Heart right ventricle (tissue), 16 donors: ENCODE data around the gene EVX1. TPM values are rescaled to one million over a fixed set of nuclear protein-coding genes. Genes with fewer than 3 reads are reported as not detected.
A peak's percentile ranks its signal among the peaks of the same experiment; 100 is the strongest.

Experiments used
- ATAC-seq, 8 donors: fragments of 200-7000 bp; cut with Tn5 transposase; one replicate each; pipeline ENCODE4 v1.9.1; 2020; ENCODE audit warnings: mild to moderate bottlenecking in 8 of 8, moderate library complexity in 8 of 8, moderate number of reproducible peaks in 1 of 8
- DNase-seq, 2 donors: peaks; one replicate each; pipeline ENCODE4 v3.0.0-alpha.2; 2020
- H3K27ac ChIP-seq, 10 donors: fragments of 200-600 bp; sonication (generic) in 2 of 10; one replicate each; pipeline versions ENCODE4 v1.5.0 to v1.8.0; 2020 to 2022; ENCODE audit warnings: mild to moderate bottlenecking in 3 of 10
- H3K27me3 ChIP-seq, 7 donors: fragments of 200-600 bp; one replicate each; pipeline ENCODE4 v1.8.0; 2021 to 2022; ENCODE audit warnings: mild to moderate bottlenecking in 2 of 7
- H3K36me3 ChIP-seq, 9 donors: fragments of 200-600 bp; sonication (generic) in 1 of 9; one replicate each; pipeline versions ENCODE4 v1.5.0 to v1.8.0; 2020 to 2022; ENCODE audit warnings: mild to moderate bottlenecking in 2 of 9
- H3K4me1 ChIP-seq, 9 donors: fragments of 200-600 bp; sonication (generic) in 1 of 9; one replicate each; pipeline versions ENCODE4 v1.5.0 to v1.8.0; 2020 to 2022; ENCODE audit warnings: mild to moderate bottlenecking in 4 of 9
- H3K4me3 ChIP-seq, 10 donors: fragments of 200-600 bp; sonication (generic) in 2 of 10; one replicate each; pipeline versions ENCODE4 v1.5.0 to v1.8.0; 2020 to 2022; ENCODE audit warnings: mild to moderate bottlenecking in 7 of 10, moderate library complexity in 2 of 10
- H3K9me3 ChIP-seq, 11 donors: fragments of 200-600 bp in 10 of 11; sonication (generic) in 2 of 11; one replicate each; pipeline versions ENCODE4 v1.5.0 to v1.8.0; 2013 to 2022; ENCODE audit warnings: mild to moderate bottlenecking in 2 of 11, control low read depth in 1 of 11, moderate library complexity in 1 of 11
- CTCF ChIP-seq, 9 donors: fragments of 200-600 bp; sonication (generic) in 2 of 9; IDR thresholded peaks; one replicate each; pipeline versions ENCODE4 v1.5.0 to v1.8.0; 2021 to 2022; ENCODE audit warnings: antibody characterized with exemption in 9 of 9, mild to moderate bottlenecking in 5 of 9, moderate library complexity in 1 of 9
- WGBS, 2 donors: extraction: QIAGEN DNeasy Blood & Tissue Kit; methylation state at CpG; one replicate each; pipeline ENCODE4 v1.1.7; 2013; ENCODE audit warnings: inconsistent platforms in 1 of 2; 5-methylcytosine and 5-hydroxymethylcytosine counted together
- intact Hi-C, 10 donors: fragments of 100-400 bp; cut with DNase I; formaldehyde crosslinking; loops; one replicate each; pipeline versions ENCODE4 v1.11.1 to v1.14.2; 2022
- polyA plus RNA-seq, 2 donors: library from polyadenylated mRNA; stranded (reverse); fragments of 200-250 nt; gene quantifications; one replicate each; pipeline ENCODE4 v1.2.3, GENCODE V29; 2013
- total RNA-seq, 10 donors: library from RNA; stranded (reverse); fragmentation: NEBNext Ultra II Directional in 3 of 10; extraction: Animal tissue kit (Norgen Biotek cat#: 25700) in 3 of 10; gene quantifications; one replicate each; pipeline versions ENCODE4 v1.2.1 to v1.2.4, GENCODE V29; 2021 to 2023
- donor health status: Arrhythmogenic right ventricular cardiomyopathy.
- donor health status: ischemic (EF 13 %, LVEDD 7.1; RV severe dilation, severe dysfunction).
- donor health status: healthy with polysubstance abuse.
- donor health status: DM: no; HTN: yes; CAD: no.
- donor health status: DM: no; HTN: no; CAD: no.
- donor health status: ischemic (EF 25% LVEDD 6.9; RV normal size, moderate dysfunction).
- donor health status: ischemic (EF 25% LVEDD 5.7; RV mildly dilated, moderate dysfunction).
- donor health status: healthy.
- donor health status: DM: yes; HTN: yes; CAD: no.
- donor health status: Ischemic cardiomyopathy.
- donor health status: ischemic (EF 35%, LVEDD 5.7; RV mildly dilated, moderate dysfunction).
- donor health status: nonischemic (EF 11% LVEDD 7.7; RV severe dilation, severe dysfunction).
- donor health status: DM: yes; HTN: yes; CAD: no.
- donor health status: PGD.
- donor health status: ischemic (EF 29% LVEDD 5.4; RV normal size, mild dysfunction).
- donor health status: nonischemic (EF 23%, LVEDD 6.1; RV moderate dilation, normal function).

The EVX1 gene
- total and polyA plus RNA-seq, 12 donors: not detected

GRCh38 chr7:27245798-27246691, 3.4 kb downstream of the EVX1 start:
- DNase-seq (no peak), ATAC-seq (peak in 3 of 8 donors; percentile 24 to 42 (median 39))
- Histone ChIP-seq H3K27ac (no peak overlapping the region), H3K36me3 (no peaks in the 10 kb centered on the region), H3K4me3 (peak overlapping the region in 6 of 10 donors; percentile 2 to 37 (median 22)), H3K4me1 (peaks cover 0 to 42% (median 35%) of the 10 kb centered on the region in 9 donors), H3K27me3 (peaks cover 55 to 100% (median 100%) of the 10 kb centered on the region in 7 donors), H3K9me3 (no peaks in the 10 kb centered on the region)
- 3 to 5% methylated on average over 89 to 90 of the region's 90 CpGs for WGBS, 2 donors
- TF ChIP-seq CTCF (IDR thresholded peaks at IDR 0.05): no peak
- intact Hi-C loops: no loop called here

GRCh38 chr7:27247000-27247399, 4.4 kb downstream of the EVX1 start:
- no peak for ATAC-seq
- 37 to 40% methylated on average over 7 of the region's 7 CpGs for WGBS, 2 donors
- no peak overlapping the region for H3K4me3 ChIP-seq
- no peak for DNase-seq
- H3K27me3 ChIP-seq: peaks cover 57 to 100% (median 100%) of the 10 kb centered on the region in 7 donors
- H3K4me1 ChIP-seq: peaks cover 3 to 51% (median 45%) of the 10 kb centered on the region in 9 donors
- no peaks in the 10 kb centered on the region for H3K36me3 ChIP-seq
- intact Hi-C loops: no loop called here
- no peaks in the 10 kb centered on the region for H3K9me3 ChIP-seq
- TF ChIP-seq CTCF (IDR thresholded peaks at IDR 0.05): no peak
- no peak overlapping the region for H3K27ac ChIP-seq

GRCh38 chr7:27247452-27248426, 5.1 kb downstream of the EVX1 start:
- no peak for TF ChIP-seq CTCF (IDR thresholded peaks at IDR 0.05)
- peaks cover 58 to 100% (median 99%) of the 10 kb centered on the region in 7 donors for H3K27me3 ChIP-seq

GRCh38 chr7:27248427-27248806, 5.8 kb downstream of the EVX1 start:
- peaks cover 54 to 100% (median 99%) of the 10 kb centered on the region in 7 donors for H3K27me3 ChIP-seq
- intact Hi-C loops: no loop called here
- no peak for TF ChIP-seq CTCF (IDR thresholded peaks at IDR 0.05)

More at GRCh38 chr7:27247452-27248426, 5.1 kb downstream of the EVX1 start:
- ATAC-seq: no peak
- WGBS, 2 donors: 38 to 40% methylated on average over 4 of the region's 4 CpGs
- DNase-seq: no peak
- Histone ChIP-seq H3K27ac (no peak overlapping the region), H3K4me1 (peaks cover 3 to 46% (median 40%) of the 10 kb centered on the region in 9 donors), H3K36me3 (no peaks in the 10 kb centered on the region), H3K9me3 (no peaks in the 10 kb centered on the region), H3K4me3 (no peak overlapping the region)
- intact Hi-C loops: no loop called here

More at GRCh38 chr7:27248427-27248806, 5.8 kb downstream of the EVX1 start:
- DNase-seq (no peak), ATAC-seq (no peak)
- Histone ChIP-seq H3K36me3 (no peaks in the 10 kb centered on the region), H3K4me3 (no peak overlapping the region), H3K4me1 (peaks cover 3 to 39% (median 33%) of the 10 kb centered on the region in 9 donors), H3K27ac (no peak overlapping the region), H3K9me3 (no peaks in the 10 kb centered on the region)
- WGBS, 2 donors: 41 to 48% methylated on average over 3 of the region's 3 CpGs
